Hepatocyte (in vitro differentiated cells): Measurements from ENCODE around the gene AGRP. TPM values are rescaled to one million over a fixed set of nuclear protein-coding genes. Genes with fewer than 3 reads are reported as not detected.
A peak's percentile ranks its signal among the peaks of the same experiment; 100 is the strongest.

ENCODE experiments used
- DNase-seq: peaks from one replicate; pipeline ENCODE4 v3.0.0-alpha.2; 2016; ENCODE audit warnings: low spot score
- H2AFZ ChIP-seq: fragments of 200-600 bp; sonication (generic); 2 replicates; pipeline ENCODE4 v1.6.0; 2016; ENCODE audit warnings: antibody characterized with exemption, mild to moderate bottlenecking
- H3K27ac ChIP-seq: fragments of 200-600 bp; sonication (generic); 2 replicates; pipeline ENCODE4 v1.5.1; 2016; ENCODE audit warnings: mild to moderate bottlenecking
- H3K27me3 ChIP-seq: fragments of 200-600 bp; sonication (generic); 2 replicates; pipeline ENCODE4 v1.6.1; 2016
- H3K36me3 ChIP-seq: fragments of 200-600 bp; sonication (generic); replicated peaks from 2 replicates; pipeline ENCODE4 v1.5.1; 2016; ENCODE audit warnings: low read depth; ENCODE audit not compliant: insufficient read depth
- H3K4me1 ChIP-seq: fragments of 200-600 bp; sonication (generic); 2 replicates; pipeline ENCODE4 v1.5.1; 2016; ENCODE audit warnings: mild to moderate bottlenecking, moderate library complexity; ENCODE audit not compliant: insufficient read depth
- H3K4me2 ChIP-seq: fragments of 200-600 bp; sonication (generic); 2 replicates; pipeline ENCODE4 v1.6.0; 2016
- H3K4me3 ChIP-seq: fragments of 200-600 bp; sonication (generic); 2 replicates; pipeline ENCODE4 v1.5.1; 2016; ENCODE audit warnings: mild to moderate bottlenecking
- H3K79me2 ChIP-seq: fragments of 200-600 bp; sonication (generic); 2 replicates; pipeline ENCODE4 v1.6.0; 2017; ENCODE audit warnings: mild to moderate bottlenecking
- H3K9me2 ChIP-seq: fragments of 200-600 bp; sonication (generic); replicated peaks from 2 replicates; pipeline ENCODE4 v1.6.0; 2017; ENCODE audit warnings: mild to moderate bottlenecking; ENCODE audit not compliant: insufficient read depth
- H3K9me3 ChIP-seq: fragments of 200-600 bp; sonication (generic); 2 replicates; pipeline ENCODE4 v1.5.1; 2016; ENCODE audit warnings: low read depth, mild to moderate bottlenecking
- H4K20me1 ChIP-seq: fragments of 200-600 bp; sonication (generic); 2 replicates; pipeline ENCODE4 v1.6.0; 2016; ENCODE audit warnings: mild to moderate bottlenecking; ENCODE audit not compliant: insufficient read depth, poor library complexity, severe bottlenecking
- EZH2 ChIP-seq: fragments of 200-600 bp; sonication (generic); IDR thresholded peaks from 2 replicates; pipeline ENCODE4 v1.6.1; 2016; ENCODE audit warnings: antibody characterized with exemption, mild to moderate bottlenecking, borderline replicate concordance
- EZH2phosphoT487 ChIP-seq: fragments of 200-600 bp; sonication (generic); IDR thresholded peaks from one replicate; pipeline ENCODE4 v1.6.1; 2018; ENCODE audit warnings: antibody characterized with exemption, mild to moderate bottlenecking, low read depth, moderate library complexity; ENCODE audit not compliant: unreplicated experiment, severe bottlenecking
- WGBS: methylation state at CpG from one replicate; pipeline ENCODE4 v1.1.6; 2016; ENCODE audit warnings: low lambda C conversion rate; ENCODE audit errors: missing lambda C conversion rate; 5-methylcytosine and 5-hydroxymethylcytosine counted together
- polyA plus RNA-seq: library from polyadenylated mRNA; unstranded; fragments of >200 nt; fragmentation: Nextera tagmentation; extraction: Ambion mirVana; gene quantifications from 2 replicates; pipeline ENCODE4 v1.2.1, GENCODE V29; 2016
- total RNA-seq: library from RNA; depleted of rRNA; stranded (reverse); fragments of >200 nt; gene quantifications from 2 replicates; pipeline ENCODE4 v1.2.3, GENCODE V29; 2014
- TF ChIP-seq, protein P1 (sequence below): fragments of 200-600 bp; sonication (generic); IDR thresholded peaks from 2 replicates; pipeline ENCODE4 v1.5.1; 2016; ENCODE audit warnings: antibody characterized with exemption, mild to moderate bottlenecking; ENCODE audit not compliant: poor library complexity

Gene AGRP
- total and polyA plus RNA-seq, 2 experiments from 2014 or later, result 0.93 to 1.9 TPM

- no peak overlapping the region for H3K4me3 ChIP-seq
- H3K36me3 ChIP-seq, result no peaks in the 10 kb centered on the region
- H3K4me1 ChIP-seq, result peaks cover 25% of the 10 kb centered on the region
- TF ChIP-seq, protein P1, sequence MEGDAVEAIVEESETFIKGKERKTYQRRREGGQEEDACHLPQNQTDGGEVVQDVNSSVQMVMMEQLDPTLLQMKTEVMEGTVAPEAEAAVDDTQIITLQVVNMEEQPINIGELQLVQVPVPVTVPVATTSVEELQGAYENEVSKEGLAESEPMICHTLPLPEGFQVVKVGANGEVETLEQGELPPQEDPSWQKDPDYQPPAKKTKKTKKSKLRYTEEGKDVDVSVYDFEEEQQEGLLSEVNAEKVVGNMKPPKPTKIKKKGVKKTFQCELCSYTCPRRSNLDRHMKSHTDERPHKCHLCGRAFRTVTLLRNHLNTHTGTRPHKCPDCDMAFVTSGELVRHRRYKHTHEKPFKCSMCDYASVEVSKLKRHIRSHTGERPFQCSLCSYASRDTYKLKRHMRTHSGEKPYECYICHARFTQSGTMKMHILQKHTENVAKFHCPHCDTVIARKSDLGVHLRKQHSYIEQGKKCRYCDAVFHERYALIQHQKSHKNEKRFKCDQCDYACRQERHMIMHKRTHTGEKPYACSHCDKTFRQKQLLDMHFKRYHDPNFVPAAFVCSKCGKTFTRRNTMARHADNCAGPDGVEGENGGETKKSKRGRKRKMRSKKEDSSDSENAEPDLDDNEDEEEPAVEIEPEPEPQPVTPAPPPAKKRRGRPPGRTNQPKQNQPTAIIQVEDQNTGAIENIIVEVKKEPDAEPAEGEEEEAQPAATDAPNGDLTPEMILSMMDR, result no peak
- TF ChIP-seq EZH2 (no peak), EZH2phosphoT487 (no peak)
- H2AFZ ChIP-seq, result no peak overlapping the region
- H3K79me2 ChIP-seq, result peaks cover 15% of the 10 kb centered on the region
- no peaks in the 10 kb centered on the region for H3K9me3 ChIP-seq
- no peak for DNase-seq
- H3K27ac ChIP-seq, result peak overlapping the region; percentile 3
- WGBS, result 90% methylated on average over 8 of the region's 8 CpGs
- H4K20me1 ChIP-seq, result peaks cover 65% of the 10 kb centered on the region
- H3K4me2 ChIP-seq, result peak overlapping the region; percentile 33
- H3K9me2 ChIP-seq, result no peaks in the 10 kb centered on the region
- H3K27me3 ChIP-seq, result no peaks in the 10 kb centered on the region
These were observed 36.3 kb downstream of the AGRP start for GRCh38 chr16:67446968-67447507.

DNA sequence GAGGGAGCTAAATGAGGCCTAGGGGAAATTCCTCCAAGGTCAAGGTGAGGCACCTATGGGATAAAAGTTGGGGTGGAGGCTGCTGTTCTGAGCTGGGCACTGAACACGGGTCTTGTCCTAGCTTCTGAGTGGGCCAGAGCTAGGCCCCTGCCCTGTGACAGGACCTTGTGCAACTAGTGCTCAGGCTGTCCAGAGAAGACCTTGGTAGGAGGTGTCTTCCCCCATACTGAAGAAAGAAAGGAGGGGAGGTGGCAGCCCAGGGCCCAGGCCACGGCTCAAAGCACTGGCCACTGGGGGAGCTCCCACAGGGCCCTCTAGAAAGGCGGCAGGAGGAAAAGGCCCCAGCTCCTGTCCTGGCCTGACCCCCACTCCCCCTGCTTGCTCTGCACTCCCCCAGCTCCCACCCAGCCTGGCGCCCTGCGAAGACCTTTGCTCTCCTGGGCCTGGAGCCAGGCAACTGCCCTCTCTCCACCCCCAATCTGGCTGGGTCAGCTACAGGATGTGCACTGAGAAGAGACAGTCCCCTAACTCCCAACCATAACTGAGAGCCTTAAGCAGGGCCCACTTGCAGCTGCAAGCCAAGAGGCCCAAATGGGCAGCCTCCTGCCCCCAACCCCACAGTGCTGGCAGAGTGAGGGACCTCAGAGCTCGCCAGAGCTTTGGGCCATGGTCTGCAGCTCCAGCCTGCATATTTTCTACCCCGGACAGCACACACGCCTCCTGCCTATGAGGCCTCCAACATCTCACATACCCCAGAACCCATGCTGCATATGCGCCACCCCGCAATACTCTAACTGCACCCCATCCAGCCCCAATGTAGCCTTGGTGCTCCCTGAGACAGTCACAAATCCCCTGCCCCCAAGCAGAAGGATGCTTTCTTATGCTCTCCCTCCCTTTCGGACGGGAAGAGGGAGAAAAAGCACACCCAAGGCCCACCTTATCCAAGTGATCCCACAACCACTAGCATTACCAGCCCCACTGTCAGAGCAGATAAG is 37.1 kb downstream of the AGRP start:
- no peaks in the 10 kb centered on the region for H3K27me3 ChIP-seq
- TF ChIP-seq, protein P1, result no peak
- TF ChIP-seq EZH2 (no peak), EZH2phosphoT487 (no peak)
- H3K4me1 ChIP-seq, result peaks cover 22% of the 10 kb centered on the region
- H3K4me2 ChIP-seq, result peak overlapping the region; percentile 33
- DNase-seq, result peak; percentile 47
- no peak overlapping the region for H3K27ac ChIP-seq
- no peaks in the 10 kb centered on the region for H3K9me3 ChIP-seq
- H2AFZ ChIP-seq, result no peak overlapping the region
- no peaks in the 10 kb centered on the region for H3K36me3 ChIP-seq
- peaks cover 15% of the 10 kb centered on the region for H3K79me2 ChIP-seq
- peaks cover 65% of the 10 kb centered on the region for H4K20me1 ChIP-seq
- no peak overlapping the region for H3K4me3 ChIP-seq
- WGBS, result 87% methylated on average over 8 of the region's 12 CpGs
- H3K9me2 ChIP-seq, result no peaks in the 10 kb centered on the region

GRCh38 chr16:67445441-67445912 is 37.9 kb downstream of the AGRP start:
- Histone ChIP-seq H3K4me1 (peaks cover 22% of the 10 kb centered on the region), H4K20me1 (peaks cover 62% of the 10 kb centered on the region)

More at GRCh38 chr16:67445441-67445912, 37.9 kb downstream of the AGRP start:
- H3K27ac ChIP-seq, result no peak overlapping the region
- TF ChIP-seq, protein P1, result no peak
- TF ChIP-seq EZH2 (no peak), EZH2phosphoT487 (no peak)
- H3K27me3 ChIP-seq, result no peaks in the 10 kb centered on the region
- H2AFZ ChIP-seq, result no peak overlapping the region
- 90% methylated on average over 3 of the region's 3 CpGs for WGBS
- DNase-seq, result no peak
- H3K4me2 ChIP-seq, result no peak overlapping the region
- no peaks in the 10 kb centered on the region for H3K9me3 ChIP-seq
- H3K36me3 ChIP-seq, result no peaks in the 10 kb centered on the region
- peaks cover 13% of the 10 kb centered on the region for H3K79me2 ChIP-seq
- no peak overlapping the region for H3K4me3 ChIP-seq
- H3K9me2 ChIP-seq, result no peaks in the 10 kb centered on the region
